GM19240 (cell line): ENCODE data around the gene SV2B.

Experiments used
- DNase-seq: peaks from one replicate; pipeline ENCODE4 v3.0.0; 2011; ENCODE audit warnings: low spot score; ENCODE audit not compliant: insufficient read length

Gene SV2B

DNA sequence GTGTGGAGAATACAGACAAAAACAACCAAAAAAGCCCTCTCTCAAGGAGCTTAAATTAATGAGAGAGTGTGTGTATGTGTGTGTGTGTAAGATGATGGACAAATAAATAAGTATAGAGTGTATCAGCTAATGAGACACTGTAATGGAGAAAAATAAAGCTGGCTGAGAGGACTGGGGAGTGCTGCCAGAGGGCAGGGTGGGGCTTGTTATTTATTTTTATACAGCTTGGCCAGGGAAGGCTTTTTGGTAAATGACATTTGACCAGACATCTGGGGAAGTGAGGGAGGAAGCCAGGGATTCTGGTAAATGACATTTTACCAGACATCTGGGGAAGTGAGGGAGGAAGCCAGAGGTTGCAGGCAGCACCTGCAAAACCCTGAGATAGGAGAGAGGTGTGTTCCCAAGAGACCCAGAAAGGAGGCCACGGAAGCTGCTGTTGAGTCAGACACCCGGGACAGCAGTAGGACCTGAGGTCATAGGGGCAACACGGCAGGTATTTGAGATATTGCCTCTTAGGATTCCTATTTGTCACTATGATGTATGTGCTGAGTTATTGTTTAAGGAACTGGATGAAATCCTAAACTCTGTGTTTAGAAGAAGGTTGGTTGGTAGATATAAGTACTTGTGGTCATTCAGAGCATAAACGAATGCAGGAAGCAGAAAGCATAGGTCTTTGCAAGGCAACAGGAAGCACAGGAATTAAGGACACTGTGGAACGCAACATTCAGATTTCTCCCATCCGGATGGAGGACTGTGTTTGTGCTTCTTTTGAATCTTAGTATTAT, 2.7 kb downstream of the SV2B start:
- DNase-seq, result no peak

DNA sequence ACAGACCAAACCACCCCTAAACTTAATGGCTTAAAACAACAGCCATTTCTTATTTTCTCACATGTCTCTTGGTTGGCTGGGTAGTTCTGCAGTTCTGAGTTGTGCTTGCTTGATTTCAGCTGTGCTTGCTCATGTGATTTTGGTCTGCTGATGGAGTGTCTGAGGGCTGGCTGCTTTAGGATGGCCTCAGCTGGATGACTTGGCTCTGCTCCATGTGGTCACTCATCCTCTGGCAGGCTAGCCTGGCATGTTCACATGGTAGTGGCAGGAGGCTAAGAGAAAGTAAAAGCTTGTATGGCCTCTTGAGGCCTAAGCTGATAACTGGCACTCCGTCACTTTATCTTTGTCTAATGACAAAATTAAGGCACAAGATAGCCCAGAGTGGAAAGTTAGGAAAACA, 4.1 kb downstream of the SV2B start:
- no peak for DNase-seq

DNA sequence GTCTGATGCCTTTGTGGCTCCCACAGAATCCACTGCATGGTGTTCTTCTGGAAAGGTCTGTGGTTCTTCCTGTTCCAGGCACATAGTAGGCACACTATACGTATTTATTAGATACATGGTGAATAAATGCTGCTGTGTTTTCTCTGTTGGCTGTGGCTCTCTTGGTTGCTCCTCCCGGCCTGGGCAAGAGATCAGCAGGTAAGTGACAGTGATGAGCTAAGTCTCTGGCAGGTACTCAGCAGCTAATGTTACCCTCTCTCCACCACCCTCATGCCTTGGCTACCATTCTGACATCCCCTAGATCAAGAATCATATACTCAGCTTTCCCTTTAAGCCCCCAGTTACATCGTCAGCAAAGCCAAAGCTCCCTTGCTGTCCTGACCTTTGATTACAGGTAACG, 8.4 kb downstream of the SV2B start:
- DNase-seq, result no peak

DNA sequence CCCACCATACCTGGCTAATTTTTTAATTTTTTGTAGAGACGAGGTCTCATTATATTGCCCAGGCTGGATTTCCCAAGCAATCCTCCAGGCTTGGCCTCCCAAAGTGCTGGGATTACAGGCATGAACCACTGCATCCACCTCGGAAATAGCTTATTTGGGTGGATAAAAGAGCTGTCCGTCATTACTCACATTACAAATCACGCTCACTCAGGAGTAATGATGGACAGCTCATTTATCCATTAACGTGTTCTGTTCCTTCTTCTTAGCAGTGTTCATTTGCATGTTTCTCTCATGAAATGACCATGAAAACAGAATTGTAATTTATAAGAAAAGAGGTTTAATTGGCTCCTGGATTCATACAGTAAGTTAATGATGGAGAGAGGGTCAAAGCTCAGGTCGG, 9.8 kb downstream of the SV2B start:
- no peak for DNase-seq

DNA sequence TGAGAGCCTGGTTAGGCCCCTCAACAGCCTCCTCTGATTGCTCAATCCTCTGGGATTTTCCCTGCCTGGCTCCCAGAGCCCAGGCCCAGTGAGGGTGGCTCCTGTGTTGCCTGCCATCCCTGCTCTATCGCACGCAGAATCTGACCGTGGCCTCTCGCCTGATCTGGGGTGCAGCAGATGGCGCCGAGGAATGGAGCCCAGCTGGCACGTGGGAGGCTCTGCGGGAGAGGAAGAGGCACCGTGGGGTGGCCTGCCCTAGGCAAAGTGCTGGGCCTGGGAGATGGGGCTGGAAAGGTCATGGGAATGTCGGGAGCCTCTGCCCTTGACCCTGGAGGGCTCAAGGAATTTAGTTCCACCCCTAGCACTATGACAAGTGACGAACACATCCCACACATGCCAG, 10.3 kb downstream of the SV2B start:
- DNase-seq, result no peak

DNA sequence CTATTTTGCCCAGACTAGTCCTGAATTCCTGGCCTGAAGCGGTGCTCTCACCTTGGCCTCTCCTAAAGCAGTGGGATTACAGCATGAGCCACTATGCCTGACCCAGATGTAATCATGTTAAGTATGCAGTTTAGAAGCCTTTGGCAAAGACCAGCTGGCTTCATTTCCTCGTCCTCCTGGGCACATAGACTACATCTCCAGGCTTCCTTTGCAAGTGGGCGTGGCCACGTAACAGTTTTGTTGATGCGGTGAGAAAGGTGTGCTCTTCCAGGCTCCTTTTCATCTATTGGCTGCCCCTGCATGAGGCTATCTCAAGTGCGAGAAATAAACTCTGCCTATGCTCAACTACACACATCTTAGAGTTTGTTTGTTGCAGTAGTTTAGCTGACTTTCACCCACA, 13.0 kb downstream of the SV2B start:
- no peak for DNase-seq

DNA sequence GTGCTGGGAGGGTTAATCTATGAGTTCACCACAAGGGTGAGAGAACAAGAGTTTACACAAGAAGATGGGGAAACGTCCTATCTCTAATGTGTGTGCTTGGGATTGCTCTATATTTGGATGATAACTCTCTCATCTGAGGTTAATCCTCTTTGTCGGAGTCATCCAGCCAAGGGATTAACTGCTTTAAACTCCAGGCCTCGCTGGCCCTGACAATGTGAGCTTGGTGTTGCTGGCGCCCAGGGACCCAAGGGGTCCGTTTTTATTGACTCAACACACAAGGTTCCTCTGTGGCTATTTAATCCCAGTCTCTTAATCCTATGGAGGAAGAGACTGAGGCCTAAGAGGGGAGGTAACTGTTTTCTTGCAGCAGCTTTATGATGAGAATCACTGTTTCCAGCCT, 14.2 kb downstream of the SV2B start:
- DNase-seq, result no peak

DNA sequence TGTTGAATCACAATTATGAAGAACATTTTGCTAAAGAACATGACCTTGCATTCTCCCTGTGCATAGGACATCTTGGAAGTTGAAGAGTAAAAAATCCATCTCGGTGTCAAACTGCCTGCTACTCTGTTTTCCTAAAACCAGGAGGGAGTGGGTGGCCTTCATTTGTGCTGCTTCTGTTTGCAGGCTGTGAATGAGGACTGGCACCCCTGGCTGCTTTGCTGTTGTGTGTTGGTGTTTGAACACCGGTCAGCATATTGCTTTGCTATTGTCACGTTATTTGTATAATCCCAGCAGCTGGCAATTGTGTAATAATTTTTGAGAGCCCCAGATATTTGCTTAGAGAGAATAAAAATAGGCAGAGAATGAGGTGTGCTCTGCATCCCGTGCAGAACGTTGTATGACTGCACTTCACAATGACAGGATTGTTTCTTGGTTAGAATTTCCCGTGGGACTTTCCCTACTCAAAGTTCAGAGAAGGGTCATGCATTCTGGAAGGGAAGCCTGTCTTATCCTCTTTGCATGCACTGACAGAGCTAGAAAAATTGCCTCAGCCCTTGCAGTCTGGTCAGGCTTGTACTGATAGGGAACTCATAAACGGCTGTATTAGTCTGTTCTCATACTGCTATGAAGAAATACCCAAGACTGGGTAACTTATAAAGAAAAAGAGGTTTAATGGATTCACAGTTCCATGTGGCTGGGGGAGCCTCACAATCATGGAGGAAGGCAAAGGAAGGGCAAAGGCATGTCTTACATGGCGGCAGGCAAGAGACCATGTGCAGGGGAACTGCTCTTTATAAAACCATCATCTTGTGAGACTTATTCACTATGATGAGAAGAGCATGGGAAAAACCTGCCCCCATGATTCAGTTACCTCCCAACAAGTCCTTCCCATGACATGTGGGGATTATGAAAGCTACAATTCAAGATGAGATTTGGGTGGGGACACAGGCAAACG, 16.3 kb downstream of the SV2B start:
- peak; percentile 34 for DNase-seq

DNA sequence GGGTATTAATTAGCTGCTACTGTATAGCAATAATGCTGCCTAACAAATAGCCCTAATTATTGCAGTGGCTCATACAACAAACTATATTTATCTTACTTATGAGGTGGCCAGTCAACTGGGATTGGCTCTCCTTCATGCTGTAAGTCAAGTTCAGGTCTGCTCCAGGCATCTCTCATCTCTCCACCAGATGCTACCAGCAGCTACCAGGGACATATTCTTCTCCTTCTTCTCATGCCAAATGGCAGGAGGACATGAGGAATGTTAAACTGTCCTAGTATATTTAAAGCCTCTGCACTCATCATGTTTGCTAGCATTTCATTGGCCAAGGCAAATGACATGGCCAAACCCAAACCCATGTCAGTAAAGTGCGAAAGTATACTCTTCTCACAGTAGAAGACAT, 17.3 kb downstream of the SV2B start:
- DNase-seq, result no peak

DNA sequence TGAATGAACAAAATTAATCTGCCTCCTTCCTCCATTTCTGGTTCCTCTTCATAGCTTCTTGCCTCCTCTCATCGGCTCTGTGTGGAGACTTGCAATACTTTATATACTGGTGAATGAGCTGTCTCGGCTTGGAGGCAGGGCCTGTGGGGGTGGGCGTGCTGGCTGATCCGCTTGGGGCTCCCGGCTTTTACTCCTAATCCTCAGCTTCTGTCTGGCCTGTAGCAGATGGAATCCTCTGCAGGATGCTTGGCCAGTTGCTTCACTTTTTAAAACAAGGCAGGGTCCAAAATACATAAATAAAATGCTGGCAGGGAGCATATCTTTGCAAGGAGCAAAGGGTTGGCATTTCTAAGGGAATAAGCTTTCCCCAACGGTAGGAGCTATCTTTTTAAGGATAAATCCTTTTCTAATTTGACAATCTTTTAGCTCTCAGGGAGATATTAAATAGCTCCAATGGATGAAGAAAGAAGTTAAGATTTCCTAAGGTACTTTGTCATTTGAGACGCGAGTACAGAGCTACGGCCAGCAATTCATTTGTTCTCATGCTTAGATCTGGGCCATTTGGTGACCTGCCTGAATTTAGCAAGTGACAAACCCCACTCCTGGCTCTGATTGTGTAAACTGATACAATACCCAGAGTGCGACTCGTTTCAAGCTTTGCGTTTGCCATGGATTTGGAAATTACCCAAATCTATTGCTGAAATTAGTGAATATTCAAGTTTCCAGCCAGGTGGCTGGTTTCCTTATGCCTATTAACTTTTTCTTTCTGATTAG, 18.9 kb downstream of the SV2B start:
- DNase-seq, result no peak

DNA sequence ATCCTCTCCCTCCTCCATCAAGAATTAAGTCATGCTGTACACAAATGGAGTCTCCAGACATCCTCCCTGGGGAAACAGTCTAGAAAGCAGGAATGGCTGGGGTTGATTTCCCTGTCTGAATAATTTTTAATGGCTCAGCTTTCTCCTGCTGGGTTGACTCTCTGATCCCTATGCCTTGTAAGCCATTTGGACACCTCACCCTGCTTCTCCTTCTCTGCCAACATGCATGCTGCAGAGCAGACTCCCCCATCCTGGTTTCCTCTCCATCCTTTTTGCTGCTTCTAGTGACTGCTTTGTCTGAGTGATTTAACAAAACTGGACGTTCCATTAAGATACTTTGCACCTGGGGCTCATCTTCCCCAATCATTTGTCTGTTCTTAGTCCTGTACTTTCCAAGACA, 22.2 kb downstream of the SV2B start:
- DNase-seq, result no peak

DNA sequence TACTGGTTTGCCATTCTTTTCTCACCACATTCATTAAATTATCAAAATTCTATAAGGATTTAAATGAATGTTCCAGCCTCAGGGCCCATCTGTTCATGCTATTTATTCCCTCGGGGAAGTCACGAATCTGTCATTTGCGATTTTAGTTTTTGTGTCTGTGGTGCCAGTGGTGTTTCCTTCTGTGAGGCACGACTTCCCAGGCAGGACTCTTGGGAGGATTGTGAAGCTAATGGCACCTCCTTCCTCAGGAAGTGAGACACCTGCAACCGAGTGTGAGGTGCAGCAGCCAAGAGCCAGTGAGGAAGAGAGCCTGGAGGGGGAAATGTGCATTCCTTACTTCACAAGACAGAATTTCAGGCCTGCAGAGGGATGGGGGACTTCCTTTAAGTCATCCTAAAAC, 24.1 kb downstream of the SV2B start:
- no peak for DNase-seq

DNA sequence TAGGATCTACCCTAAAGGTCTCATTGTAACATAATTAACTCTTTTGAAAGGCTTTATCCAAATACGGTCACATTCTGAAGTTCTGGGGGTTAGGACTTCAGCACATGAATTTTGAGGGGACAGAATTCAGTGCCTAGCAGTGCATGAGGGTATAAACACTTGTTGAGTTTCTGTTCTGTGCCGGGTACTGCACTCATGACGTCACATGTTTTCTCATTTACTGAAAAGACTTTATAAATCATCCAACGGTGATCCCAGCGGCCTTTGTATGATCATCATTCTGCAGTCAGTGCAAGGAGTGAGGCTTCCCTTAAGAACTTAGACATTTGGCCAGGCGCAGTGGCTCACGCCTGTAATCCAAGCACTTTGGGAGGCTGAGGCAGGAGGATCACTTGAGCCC, 25.1 kb downstream of the SV2B start:
- DNase-seq, result no peak

DNA sequence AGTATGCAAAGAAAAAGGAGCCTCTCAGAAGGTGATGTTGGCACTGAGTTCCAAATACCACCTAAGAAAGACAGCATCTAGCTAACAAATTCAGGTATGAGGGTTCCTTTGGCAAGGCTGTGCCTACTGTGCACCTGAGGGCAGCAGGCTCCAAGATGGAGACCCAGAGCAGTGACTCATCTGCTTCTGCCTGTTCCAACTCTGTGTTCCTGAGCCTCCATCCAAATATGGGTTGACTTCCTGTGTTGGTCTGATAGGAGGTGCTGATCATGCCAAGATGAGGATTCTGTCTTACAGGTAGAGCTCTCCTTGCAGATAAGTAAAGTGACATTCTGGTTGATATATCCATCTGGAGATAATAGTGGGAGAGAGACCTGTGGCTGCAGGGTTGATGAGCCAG, 26.0 kb downstream of the SV2B start:
- no peak for DNase-seq

DNA sequence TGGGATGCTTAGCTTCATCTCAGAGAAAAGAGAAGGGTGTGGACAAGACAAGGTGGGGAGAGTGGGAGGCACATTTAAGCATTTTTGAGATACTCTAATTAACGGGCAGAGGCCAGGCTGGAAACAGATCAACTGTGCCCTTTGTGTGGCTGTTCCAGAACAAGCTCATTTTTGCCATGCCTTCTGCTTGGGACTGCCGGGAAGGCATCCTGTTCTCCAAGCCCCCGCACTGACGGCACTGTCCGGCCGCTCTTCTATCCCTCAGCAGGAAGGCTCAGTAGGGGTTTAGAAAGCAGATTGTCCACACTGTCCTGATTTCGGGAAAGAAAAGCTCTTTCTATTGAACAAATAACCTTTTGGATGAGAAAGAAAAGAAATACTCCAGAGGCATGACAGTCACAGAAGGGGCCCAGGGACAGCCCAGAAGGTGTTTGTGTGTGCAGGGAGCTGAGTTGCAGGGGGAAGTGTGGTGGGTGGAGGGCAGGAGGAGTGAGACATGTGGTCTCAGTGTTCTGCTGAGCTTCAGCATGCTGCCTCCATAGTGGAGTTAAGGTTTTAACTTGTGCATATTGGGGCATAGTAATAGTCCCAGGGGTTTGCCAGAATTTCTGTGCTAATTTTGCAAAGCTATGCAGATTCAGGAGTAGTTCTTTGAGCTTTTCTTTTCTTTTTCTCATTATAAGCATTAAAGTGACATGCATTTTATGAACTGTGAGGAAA, 27.3 kb downstream of the SV2B start:
- DNase-seq, result no peak

DNA sequence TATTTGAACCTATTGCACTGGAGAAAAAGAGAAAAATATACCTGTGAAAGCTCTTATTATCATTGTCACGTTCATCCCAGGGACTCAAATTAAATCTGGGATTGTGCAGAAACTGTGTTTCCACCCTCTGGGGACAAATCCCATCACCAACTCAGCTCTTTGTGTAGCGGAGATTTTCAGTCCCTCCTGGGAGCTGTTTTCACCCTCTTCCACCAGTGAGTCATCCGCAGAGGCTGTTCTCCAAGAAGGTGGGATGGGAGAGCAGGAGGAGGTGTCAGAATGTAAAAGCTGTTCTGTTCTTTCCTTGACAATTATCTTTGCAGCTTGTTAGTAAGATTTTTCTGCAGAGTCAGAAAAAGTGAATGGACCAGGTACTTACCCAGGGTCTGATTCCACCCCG, 28.0 kb downstream of the SV2B start:
- no peak for DNase-seq

DNA sequence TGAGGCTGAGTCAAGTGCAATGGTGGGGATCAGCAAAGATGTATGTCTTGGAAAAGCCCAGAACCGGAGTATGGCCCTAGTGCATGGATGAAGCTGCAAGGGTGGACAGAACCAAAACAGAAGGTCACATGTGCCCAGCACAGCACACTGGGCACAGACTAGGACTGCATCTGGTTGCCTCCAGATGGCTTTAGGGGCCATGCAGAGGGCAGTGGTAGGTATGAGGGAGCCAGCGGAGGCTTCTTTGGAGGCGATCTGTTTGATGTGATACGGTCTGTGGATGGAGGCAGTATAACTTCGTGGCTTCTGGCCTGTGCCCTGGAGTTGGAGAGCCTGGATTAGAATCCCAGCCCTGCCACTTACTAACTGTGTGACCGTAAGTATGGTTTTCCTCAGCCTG, 29.4 kb downstream of the SV2B start:
- no peak for DNase-seq

DNA sequence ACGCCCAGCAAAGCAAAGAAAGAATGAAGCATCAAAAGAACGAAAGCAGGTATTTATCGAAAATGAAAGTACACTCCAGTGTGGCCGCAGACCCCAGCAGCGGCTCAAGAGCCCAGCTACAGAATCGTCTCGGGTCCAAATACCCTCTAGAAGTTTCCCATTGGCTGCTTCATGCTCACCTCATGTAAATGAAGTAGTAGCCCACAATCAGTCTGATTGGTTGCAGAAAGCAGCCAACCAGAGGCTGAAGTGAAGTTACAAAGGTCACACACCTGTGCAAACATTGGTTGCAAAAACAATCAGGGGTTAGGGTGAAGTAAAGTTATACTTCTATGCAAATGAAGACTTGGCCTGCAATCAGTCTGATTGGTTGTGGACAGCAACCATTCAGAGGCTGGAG, 32.0 kb downstream of the SV2B start:
- DNase-seq, result no peak

DNA sequence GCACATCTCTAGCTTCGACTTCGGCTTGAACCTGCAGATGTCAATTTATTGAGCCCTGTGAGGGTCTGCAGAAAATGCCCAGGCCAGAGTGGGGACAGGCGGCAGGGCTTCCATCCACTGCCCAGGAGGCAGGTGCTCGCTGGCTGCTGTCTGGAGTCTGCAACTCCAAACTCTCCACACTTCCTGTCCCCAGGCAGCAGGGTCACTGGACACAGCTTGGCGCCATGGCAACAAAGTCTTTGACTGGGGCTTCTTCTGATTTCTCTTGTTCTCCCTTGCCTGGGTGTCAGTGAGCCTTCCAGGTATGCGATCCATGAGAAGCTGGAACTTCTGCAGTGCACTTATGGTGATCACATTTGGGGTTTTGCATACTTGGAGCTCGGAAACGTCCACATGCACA, 33.5 kb downstream of the SV2B start:
- DNase-seq, result no peak

DNA sequence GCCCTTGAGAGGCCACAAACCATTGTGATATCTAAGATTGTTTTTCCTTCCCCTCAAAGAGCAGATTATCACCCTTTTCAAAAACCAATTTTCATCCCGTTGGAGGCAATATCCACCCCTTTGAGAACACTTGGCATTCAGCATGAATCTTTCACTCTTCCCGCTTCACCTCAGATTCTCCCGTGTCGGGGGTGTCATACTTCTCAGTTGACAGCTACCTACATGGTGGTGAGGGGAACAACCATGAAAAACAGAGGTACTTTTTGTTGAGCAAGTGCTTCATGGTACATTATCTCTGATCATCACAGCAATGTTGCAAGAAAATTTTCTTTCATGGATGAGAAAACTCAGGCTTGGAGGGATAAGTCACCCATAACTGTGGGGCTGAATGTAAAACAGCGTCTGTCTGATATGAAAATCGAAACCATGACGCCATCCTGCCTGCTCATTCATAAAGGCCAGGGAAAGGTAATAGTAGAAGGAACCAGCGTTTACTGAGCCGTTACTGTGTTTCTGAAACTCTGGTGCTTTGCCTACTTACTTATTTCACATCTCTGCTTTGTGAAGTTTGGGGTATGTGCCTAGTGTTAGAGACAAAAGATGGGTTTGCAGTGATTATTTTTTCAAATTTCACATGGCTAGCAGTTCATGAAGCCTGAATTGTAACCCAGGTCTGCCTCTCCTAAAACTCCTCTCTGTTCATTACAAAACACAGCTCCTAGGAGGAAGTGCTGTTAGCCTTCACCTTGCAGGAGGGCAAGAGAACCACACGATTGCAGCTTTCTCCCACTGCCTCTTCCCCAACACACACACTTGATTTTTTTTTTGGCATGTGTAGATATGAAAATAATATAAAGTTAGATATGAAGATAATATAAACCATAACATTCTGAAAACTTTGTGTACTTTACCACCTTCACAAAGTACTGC, 35.4 kb downstream of the SV2B start:
- no peak for DNase-seq
